PC-3 (cell line): ENCODE data around the gene AK8. TPM values are rescaled to one million over a fixed set of nuclear protein-coding genes. Genes with fewer than 3 reads are reported as not detected.

Source experiments
- ATAC-seq: fragments of 200-7000 bp; cut with Tn5 transposase; 2 replicates; pipeline ENCODE4 v1.9.1; 2020; ENCODE audit warnings: mild to moderate bottlenecking, moderate library complexity
- BruUV-seq: library from RNA; stranded (reverse); fragments of 400-500 nt; replicated peaks from 2 replicates; lab custom pipeline; 2021; lab: Mats Ljungman, UMichigan
- CTCF ChIA-PET: fragments of 300-600 bp; sonication (Branson Sonifier 250); formaldehyde crosslinking; loops from one replicate; lab custom pipeline; 2022; ENCODE audit warnings: antibody characterized with exemption; lab: Charles Lee
- POLR2A ChIA-PET: fragments of 300-600 bp; sonication (Branson Sonifier 250); formaldehyde crosslinking; loops from one replicate; lab custom pipeline; 2022; ENCODE audit warnings: antibody characterized with exemption; ENCODE audit not compliant: unreplicated experiment; lab: Charles Lee
- DNase-seq: peaks from one replicate; pipeline ENCODE4 v3.0.0-alpha.2; 2015
- H2AFZ ChIP-seq: fragments of 300-600 bp; sonication (generic); 2 replicates; pipeline ENCODE4 v1.6.0; 2016; ENCODE audit warnings: antibody characterized with exemption, low read length
- H3F3A ChIP-seq: fragments of 300-600 bp; sonication (generic); one replicate; pipeline ENCODE4 v1.6.0; 2017; ENCODE audit warnings: antibody characterized with exemption, low read length, control low read depth, mild to moderate bottlenecking; ENCODE audit not compliant: unreplicated experiment
- H3K27ac ChIP-seq: fragments of 300-600 bp; sonication (generic); 2 replicates; pipeline ENCODE4 v1.5.1; 2016; ENCODE audit warnings: mild to moderate bottlenecking, low read length
- H3K27me3 ChIP-seq: fragments of 300-600 bp; sonication (generic); 2 replicates; pipeline ENCODE4 v1.6.1; 2016; ENCODE audit warnings: low read length, mixed read lengths
- H3K36me3 ChIP-seq: fragments of 300-600 bp; sonication (generic); 2 replicates; pipeline ENCODE4 v1.6.1; 2016; ENCODE audit warnings: low read depth, mixed run types, low read length, mixed read lengths
- H3K4me1 ChIP-seq: fragments of 300-600 bp; sonication (generic); 2 replicates; pipeline ENCODE4 v1.5.1; 2016; ENCODE audit warnings: low read length; ENCODE audit not compliant: insufficient read depth
- H3K4me2 ChIP-seq: fragments of 300-600 bp; sonication (generic); 2 replicates; pipeline ENCODE4 v1.6.0; 2016; ENCODE audit warnings: low read length
- H3K4me3 ChIP-seq: fragments of 300-600 bp; sonication (generic); 2 replicates; pipeline ENCODE4 v1.5.1; 2016; ENCODE audit warnings: mild to moderate bottlenecking, low read length, mixed read lengths
- H3K79me2 ChIP-seq: fragments of 300-600 bp; sonication (generic); 2 replicates; pipeline ENCODE4 v1.6.1; 2017; ENCODE audit warnings: low read length, mixed read lengths
- H3K9ac ChIP-seq: fragments of 300-600 bp; sonication (generic); 2 replicates; pipeline ENCODE4 v1.6.0; 2016; ENCODE audit warnings: mild to moderate bottlenecking, low read length
- H3K9me2 ChIP-seq: fragments of 300-600 bp; sonication (generic); replicated peaks from 2 replicates; pipeline ENCODE4 v1.6.1; 2016; ENCODE audit warnings: mixed run types, low read length, mixed read lengths
- H3K9me3 ChIP-seq: fragments of 300-600 bp; sonication (generic); 2 replicates; pipeline ENCODE4 v1.6.1; 2016; ENCODE audit warnings: low read length, mixed read lengths
- H4K20me1 ChIP-seq: fragments of 300-600 bp; sonication (generic); 2 replicates; pipeline ENCODE4 v1.6.1; 2016; ENCODE audit warnings: low read length, mixed read lengths
- CTCF ChIP-seq: fragments of 300-600 bp; sonication (generic); conservative IDR thresholded peaks from 2 replicates; pipeline ENCODE4 v1.5.1; 2017; ENCODE audit warnings: antibody characterized with exemption, low read depth, mild to moderate bottlenecking, low read length
- EZH2 ChIP-seq: fragments of 300-600 bp; sonication (generic); IDR thresholded peaks from one replicate; pipeline ENCODE4 v1.6.1; 2017; ENCODE audit warnings: antibody characterized with exemption, mild to moderate bottlenecking, low read length; ENCODE audit not compliant: unreplicated experiment
- EZH2phosphoT487 ChIP-seq: fragments of 300-600 bp; sonication (generic); IDR thresholded peaks from 2 replicates; pipeline ENCODE4 v1.6.1; 2018; ENCODE audit warnings: mild to moderate bottlenecking, antibody characterized with exemption, low read length, borderline replicate concordance
- intact Hi-C: fragments of 100-400 bp; cut with micrococcal nuclease; formaldehyde crosslinking; loops from 2 replicates; pipeline ENCODE4 v1.9.0; 2023
- total RNA-seq: library from RNA; depleted of rRNA; stranded (reverse); fragments of >200 nt; gene quantifications from 2 replicates; pipeline ENCODE4 v1.2.3, GENCODE V29; 2014

The AK8 gene
- total RNA-seq, 1 experiment from 2014 or later = 0.55 TPM

- ATAC-seq = no peak
- Histone ChIP-seq H3K36me3 (no peaks in the 10 kb centered on the region), H4K20me1 (no peaks in the 10 kb centered on the region), H3K4me2 (no peak overlapping the region), H3K4me3 (no peak overlapping the region), H3K4me1 (no peaks in the 10 kb centered on the region), H3K9ac (no peak overlapping the region), H3F3A (no peaks in the 10 kb centered on the region), H3K79me2 (no peaks in the 10 kb centered on the region), H3K27ac (no peak overlapping the region), H3K27me3 (peaks cover 6% of the 10 kb centered on the region; the same call in 1 of the 2 replicates), H2AFZ (no peak overlapping the region), H3K9me2 (no peaks in the 10 kb centered on the region), H3K9me3 (no peaks in the 10 kb centered on the region)
- POLR2A ChIA-PET = interaction anchor here (0.5 kb wide), 1 partner anchor 326 kb away, joined by 3 read pairs; no protein-coding TSS in a partner anchor
- no TSS peak for BruUV-seq
- intact Hi-C loops = no loop called here
- DNase-seq = no peak
- TF ChIP-seq CTCF (no peak), EZH2 (no peak), EZH2phosphoT487 (no peak)
- CTCF ChIA-PET = no interaction called here
Measured at GRCh38 chr9:132784286-132784830, 93.7 kb downstream of the AK8 start.

GRCh38 chr9:132783006-132783405 lies 95.1 kb downstream of the AK8 start:
- H3K79me2 ChIP-seq = no peaks in the 10 kb centered on the region
- no peaks in the 10 kb centered on the region for H3F3A ChIP-seq
- ChIA-PET CTCF (no interaction called here), POLR2A (no interaction called here)
- H3K4me3 ChIP-seq = no peak overlapping the region
- ATAC-seq (no peak), DNase-seq (no peak)
- H3K36me3 ChIP-seq = no peaks in the 10 kb centered on the region
- H3K27ac ChIP-seq = no peak overlapping the region
- no peaks in the 10 kb centered on the region for H3K9me3 ChIP-seq
- no TSS peak for BruUV-seq
- no peak overlapping the region for H3K9ac ChIP-seq
- peaks cover 6% of the 10 kb centered on the region; the same call in 1 of the 2 replicates for H3K27me3 ChIP-seq
- TF ChIP-seq EZH2phosphoT487 (no peak), EZH2 (no peak), CTCF (no peak)
- intact Hi-C loops = no loop called here
- H3K4me1 ChIP-seq = no peaks in the 10 kb centered on the region
- H4K20me1 ChIP-seq = no peaks in the 10 kb centered on the region
- no peak overlapping the region for H2AFZ ChIP-seq
- no peak overlapping the region for H3K4me2 ChIP-seq
- no peaks in the 10 kb centered on the region for H3K9me2 ChIP-seq

- Histone ChIP-seq H2AFZ (no peak overlapping the region), H3K79me2 (no peaks in the 10 kb centered on the region), H3K27ac (no peak overlapping the region), H3K9me2 (no peaks in the 10 kb centered on the region), H4K20me1 (no peaks in the 10 kb centered on the region), H3F3A (no peaks in the 10 kb centered on the region), H3K9ac (no peak overlapping the region), H3K36me3 (no peaks in the 10 kb centered on the region), H3K4me2 (no peak overlapping the region), H3K9me3 (no peaks in the 10 kb centered on the region), H3K4me3 (no peak overlapping the region), H3K27me3 (peaks cover 6% of the 10 kb centered on the region; the same call in 1 of the 2 replicates), H3K4me1 (no peaks in the 10 kb centered on the region)
- intact Hi-C loops = no loop called here
- ChIA-PET POLR2A (no interaction called here), CTCF (no interaction called here)
- DNase-seq (no peak), ATAC-seq (no peak)
- no TSS peak for BruUV-seq
- TF ChIP-seq CTCF = no peak
- TF ChIP-seq EZH2phosphoT487 = no peak
- TF ChIP-seq EZH2 = no peak
Measured at GRCh38 chr9:132782037-132782436, 96.0 kb downstream of the AK8 start.
